ENCODE data around the gene LMO2. TPM values are rescaled to one million over a fixed set of nuclear protein-coding genes. Genes with fewer than 3 reads are reported as not detected.

LMO2 gene
- total and polyA plus RNA-seq, 4 donors = 1.5 to 81.9 (median 6.0) TPM

DNA sequence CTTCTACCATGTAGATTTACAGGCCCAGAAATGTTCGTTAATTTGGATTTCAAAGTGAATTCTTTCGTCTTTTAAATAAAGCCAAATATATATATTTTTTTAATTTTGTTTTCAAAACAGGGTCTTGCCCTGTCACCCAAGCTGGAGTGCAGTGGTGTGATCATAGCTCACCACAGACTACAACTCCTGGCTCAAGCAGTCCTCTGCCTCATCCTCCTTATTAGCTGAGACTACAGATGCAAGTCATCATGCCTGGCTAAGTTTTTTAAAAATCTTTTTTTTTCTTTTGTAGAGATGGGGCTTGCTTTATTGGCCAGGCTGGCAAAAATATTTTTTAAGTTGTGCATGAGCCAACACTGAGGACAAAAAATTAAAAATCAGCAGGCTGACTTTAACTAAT lies 5.0 kb upstream of the LMO2 start:
- no peaks in the 10 kb centered on the region for H3K9me3 ChIP-seq (ENCODE audit: control insufficient read depth in 4 of 4, low read length in 3 of 4)
- H3K4me1 ChIP-seq (ENCODE audit: control insufficient read depth in 4 of 4, insufficient read depth in 4 of 4, low read length in 3 of 4) = no peaks in the 10 kb centered on the region
- TF ChIP-seq, protein P1, sequence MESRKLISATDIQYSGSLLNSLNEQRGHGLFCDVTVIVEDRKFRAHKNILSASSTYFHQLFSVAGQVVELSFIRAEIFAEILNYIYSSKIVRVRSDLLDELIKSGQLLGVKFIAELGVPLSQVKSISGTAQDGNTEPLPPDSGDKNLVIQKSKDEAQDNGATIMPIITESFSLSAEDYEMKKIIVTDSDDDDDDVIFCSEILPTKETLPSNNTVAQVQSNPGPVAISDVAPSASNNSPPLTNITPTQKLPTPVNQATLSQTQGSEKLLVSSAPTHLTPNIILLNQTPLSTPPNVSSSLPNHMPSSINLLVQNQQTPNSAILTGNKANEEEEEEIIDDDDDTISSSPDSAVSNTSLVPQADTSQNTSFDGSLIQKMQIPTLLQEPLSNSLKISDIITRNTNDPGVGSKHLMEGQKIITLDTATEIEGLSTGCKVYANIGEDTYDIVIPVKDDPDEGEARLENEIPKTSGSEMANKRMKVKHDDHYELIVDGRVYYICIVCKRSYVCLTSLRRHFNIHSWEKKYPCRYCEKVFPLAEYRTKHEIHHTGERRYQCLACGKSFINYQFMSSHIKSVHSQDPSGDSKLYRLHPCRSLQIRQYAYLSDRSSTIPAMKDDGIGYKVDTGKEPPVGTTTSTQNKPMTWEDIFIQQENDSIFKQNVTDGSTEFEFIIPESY (IDR thresholded peaks at IDR 0.05) = no peak
- TF ChIP-seq EGR1 (IDR thresholded peaks at IDR 0.05; ENCODE audit: low read depth in 2 of 2) = no peak
- no peak for TF ChIP-seq FOXA1 (IDR thresholded peaks at IDR 0.05)
- TF ChIP-seq NR2F2 (IDR thresholded peaks at IDR 0.05) = no peak
- no peak for TF ChIP-seq RAD21 (IDR thresholded peaks at IDR 0.05)
- TF ChIP-seq, protein P2, sequence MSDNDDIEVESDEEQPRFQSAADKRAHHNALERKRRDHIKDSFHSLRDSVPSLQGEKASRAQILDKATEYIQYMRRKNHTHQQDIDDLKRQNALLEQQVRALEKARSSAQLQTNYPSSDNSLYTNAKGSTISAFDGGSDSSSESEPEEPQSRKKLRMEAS (IDR thresholded peaks at IDR 0.05) = no peak
- no peak for TF ChIP-seq YY1 (IDR thresholded peaks at IDR 0.05)
- TF ChIP-seq TAF1 (conservative IDR thresholded peaks at IDR 0.05) = no peak
- TF ChIP-seq, protein P3, sequence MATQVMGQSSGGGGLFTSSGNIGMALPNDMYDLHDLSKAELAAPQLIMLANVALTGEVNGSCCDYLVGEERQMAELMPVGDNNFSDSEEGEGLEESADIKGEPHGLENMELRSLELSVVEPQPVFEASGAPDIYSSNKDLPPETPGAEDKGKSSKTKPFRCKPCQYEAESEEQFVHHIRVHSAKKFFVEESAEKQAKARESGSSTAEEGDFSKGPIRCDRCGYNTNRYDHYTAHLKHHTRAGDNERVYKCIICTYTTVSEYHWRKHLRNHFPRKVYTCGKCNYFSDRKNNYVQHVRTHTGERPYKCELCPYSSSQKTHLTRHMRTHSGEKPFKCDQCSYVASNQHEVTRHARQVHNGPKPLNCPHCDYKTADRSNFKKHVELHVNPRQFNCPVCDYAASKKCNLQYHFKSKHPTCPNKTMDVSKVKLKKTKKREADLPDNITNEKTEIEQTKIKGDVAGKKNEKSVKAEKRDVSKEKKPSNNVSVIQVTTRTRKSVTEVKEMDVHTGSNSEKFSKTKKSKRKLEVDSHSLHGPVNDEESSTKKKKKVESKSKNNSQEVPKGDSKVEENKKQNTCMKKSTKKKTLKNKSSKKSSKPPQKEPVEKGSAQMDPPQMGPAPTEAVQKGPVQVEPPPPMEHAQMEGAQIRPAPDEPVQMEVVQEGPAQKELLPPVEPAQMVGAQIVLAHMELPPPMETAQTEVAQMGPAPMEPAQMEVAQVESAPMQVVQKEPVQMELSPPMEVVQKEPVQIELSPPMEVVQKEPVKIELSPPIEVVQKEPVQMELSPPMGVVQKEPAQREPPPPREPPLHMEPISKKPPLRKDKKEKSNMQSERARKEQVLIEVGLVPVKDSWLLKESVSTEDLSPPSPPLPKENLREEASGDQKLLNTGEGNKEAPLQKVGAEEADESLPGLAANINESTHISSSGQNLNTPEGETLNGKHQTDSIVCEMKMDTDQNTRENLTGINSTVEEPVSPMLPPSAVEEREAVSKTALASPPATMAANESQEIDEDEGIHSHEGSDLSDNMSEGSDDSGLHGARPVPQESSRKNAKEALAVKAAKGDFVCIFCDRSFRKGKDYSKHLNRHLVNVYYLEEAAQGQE (IDR thresholded peaks at IDR 0.05) = no peak
- TF ChIP-seq GABPA (IDR thresholded peaks at IDR 0.05 in 1 of 2, conservative IDR thresholded peaks at IDR 0.05 in 1 of 2) = no peak
- no peak overlapping the region for H3K4me3 ChIP-seq (ENCODE audit: low read depth in 1 of 3, low read length in 3 of 3)
- no peaks in the 10 kb centered on the region for H3K36me3 ChIP-seq (ENCODE audit: control insufficient read depth in 4 of 4, insufficient read depth in 3 of 4, low read depth in 1 of 4, low read length in 3 of 4)
- H3K27ac ChIP-seq (ENCODE audit: low read depth in 1 of 2, low read length in 2 of 2) = no peak overlapping the region
- no peak overlapping the region for H3K9ac ChIP-seq (ENCODE audit: low read depth in 1 of 2, low read length in 2 of 2)
- DNase-seq (ENCODE audit: low spot score) = no peak
- 80% methylated on average over 2 of the region's 2 CpGs for WGBS
- H3K27me3 ChIP-seq (ENCODE audit: control insufficient read depth in 4 of 4, insufficient read depth in 4 of 4, low read length in 3 of 4) = no peaks in the 10 kb centered on the region

DNA sequence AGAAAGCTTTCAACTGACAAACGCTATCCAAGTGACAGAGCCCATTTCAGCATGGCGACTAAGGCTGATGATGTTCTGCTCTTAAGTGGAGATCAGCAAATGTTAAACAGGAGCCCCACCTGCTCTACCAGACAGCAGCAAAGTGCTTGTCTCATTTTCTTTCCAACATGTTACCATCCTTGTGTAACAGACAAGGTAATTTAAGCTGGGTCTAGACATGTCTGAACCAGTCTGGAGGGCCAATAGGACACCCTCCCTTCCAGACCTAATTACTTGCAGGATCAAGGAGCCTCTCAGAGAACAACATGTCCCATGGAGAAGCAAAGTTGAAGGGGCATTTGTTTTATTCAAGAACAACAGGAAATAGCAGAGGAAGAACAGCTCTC lies 3.9 kb upstream of the LMO2 start:
- no peak for TF ChIP-seq RAD21 (IDR thresholded peaks at IDR 0.05)
- TF ChIP-seq, protein P4, sequence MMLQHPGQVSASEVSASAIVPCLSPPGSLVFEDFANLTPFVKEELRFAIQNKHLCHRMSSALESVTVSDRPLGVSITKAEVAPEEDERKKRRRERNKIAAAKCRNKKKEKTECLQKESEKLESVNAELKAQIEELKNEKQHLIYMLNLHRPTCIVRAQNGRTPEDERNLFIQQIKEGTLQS (IDR thresholded peaks at IDR 0.05) = no peak
- TF ChIP-seq, protein P5, sequence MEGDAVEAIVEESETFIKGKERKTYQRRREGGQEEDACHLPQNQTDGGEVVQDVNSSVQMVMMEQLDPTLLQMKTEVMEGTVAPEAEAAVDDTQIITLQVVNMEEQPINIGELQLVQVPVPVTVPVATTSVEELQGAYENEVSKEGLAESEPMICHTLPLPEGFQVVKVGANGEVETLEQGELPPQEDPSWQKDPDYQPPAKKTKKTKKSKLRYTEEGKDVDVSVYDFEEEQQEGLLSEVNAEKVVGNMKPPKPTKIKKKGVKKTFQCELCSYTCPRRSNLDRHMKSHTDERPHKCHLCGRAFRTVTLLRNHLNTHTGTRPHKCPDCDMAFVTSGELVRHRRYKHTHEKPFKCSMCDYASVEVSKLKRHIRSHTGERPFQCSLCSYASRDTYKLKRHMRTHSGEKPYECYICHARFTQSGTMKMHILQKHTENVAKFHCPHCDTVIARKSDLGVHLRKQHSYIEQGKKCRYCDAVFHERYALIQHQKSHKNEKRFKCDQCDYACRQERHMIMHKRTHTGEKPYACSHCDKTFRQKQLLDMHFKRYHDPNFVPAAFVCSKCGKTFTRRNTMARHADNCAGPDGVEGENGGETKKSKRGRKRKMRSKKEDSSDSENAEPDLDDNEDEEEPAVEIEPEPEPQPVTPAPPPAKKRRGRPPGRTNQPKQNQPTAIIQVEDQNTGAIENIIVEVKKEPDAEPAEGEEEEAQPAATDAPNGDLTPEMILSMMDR (IDR thresholded peaks at IDR 0.05; ENCODE audit: low read depth, low read length, missing input control) = no peak
- no peak for TF ChIP-seq YY1 (IDR thresholded peaks at IDR 0.05)
- no peak for TF ChIP-seq FOXA2 (IDR thresholded peaks at IDR 0.05)
- TF ChIP-seq, protein P2 (IDR thresholded peaks at IDR 0.05) = no peak
- TF ChIP-seq GABPA (IDR thresholded peaks at IDR 0.05 in 1 of 2, conservative IDR thresholded peaks at IDR 0.05 in 1 of 2) = no peak
- TF ChIP-seq SP1 (IDR thresholded peaks at IDR 0.05) = no peak
- TF ChIP-seq RXRA (IDR thresholded peaks at IDR 0.05) = no peak
- TF ChIP-seq, protein P3 (IDR thresholded peaks at IDR 0.05) = no peak
- no peak for TF ChIP-seq TAF1 (conservative IDR thresholded peaks at IDR 0.05)
- no peak for TF ChIP-seq HNF4A (conservative IDR thresholded peaks at IDR 0.05)
- no peak overlapping the region for H3K27ac ChIP-seq (ENCODE audit: low read depth in 1 of 2, low read length in 2 of 2)
- no peaks in the 10 kb centered on the region for H3K27me3 ChIP-seq (ENCODE audit: control insufficient read depth in 4 of 4, insufficient read depth in 4 of 4, low read length in 3 of 4)
- WGBS = 96% methylated on average over 2 of the region's 2 CpGs
- H3K9me3 ChIP-seq (ENCODE audit: control insufficient read depth in 4 of 4, low read length in 3 of 4) = no peaks in the 10 kb centered on the region
- no peak overlapping the region for H3K9ac ChIP-seq (ENCODE audit: low read depth in 1 of 2, low read length in 2 of 2)
- H3K36me3 ChIP-seq (ENCODE audit: control insufficient read depth in 4 of 4, insufficient read depth in 3 of 4, low read depth in 1 of 4, low read length in 3 of 4) = no peaks in the 10 kb centered on the region
- H3K4me1 ChIP-seq (ENCODE audit: control insufficient read depth in 4 of 4, insufficient read depth in 4 of 4, low read length in 3 of 4) = no peaks in the 10 kb centered on the region
- H3K4me3 ChIP-seq (ENCODE audit: low read depth in 1 of 3, low read length in 3 of 3) = no peak overlapping the region
- DNase-seq (ENCODE audit: low spot score) = no peak

All from liver (tissue), 9 donors.